Right cardiac atrium (tissue), 5 donors: Measurements from ENCODE around the gene ADM2. TPM values are rescaled to one million over a fixed set of nuclear protein-coding genes. Genes with fewer than 3 reads are reported as not detected.

Source experiments
- ATAC-seq, 2 donors: fragments of 200-7000 bp; cut with Tn5 transposase; one replicate each; pipeline versions ENCODE4 v1.8.0 to v1.9.1; 2020; ENCODE audit warnings: moderate library complexity in 2 of 2, mild to moderate bottlenecking in 1 of 2
- DNase-seq, 3 donors: peaks; one replicate each; pipeline ENCODE4 v3.0.0-alpha.2; 2020
- H3K27ac ChIP-seq: one replicate; pipeline ENCODE4 v1.5.1; 2013; ENCODE audit warnings: mild to moderate bottlenecking, low read length, control low read depth, moderate library complexity
- H3K27me3 ChIP-seq: one replicate; pipeline ENCODE4 v1.6.1; 2013; ENCODE audit not compliant: control insufficient read depth, insufficient read depth
- H3K4me1 ChIP-seq: one replicate; pipeline ENCODE4 v1.6.1; 2013; ENCODE audit warnings: low read length; ENCODE audit not compliant: control insufficient read depth, insufficient read depth
- H3K4me3 ChIP-seq: one replicate; pipeline ENCODE4 v1.5.1; 2013; ENCODE audit warnings: low read length, control low read depth
- H3K9me3 ChIP-seq: one replicate; pipeline ENCODE4 v1.6.1; 2013; ENCODE audit warnings: low read length; ENCODE audit not compliant: control insufficient read depth
- WGBS: extraction: QIAGEN DNeasy Blood & Tissue Kit; methylation state at CpG from one replicate; pipeline ENCODE4 v1.1.7; 2013; 5-methylcytosine and 5-hydroxymethylcytosine counted together
- intact Hi-C, 4 donors: fragments of 100-400 bp; cut with DNase I; formaldehyde crosslinking; loops; one replicate each; pipeline versions ENCODE4 v1.11.0 to v1.14.0; 2022 to 2023
- polyA plus RNA-seq: library from polyadenylated mRNA; stranded (reverse); fragments of 200-250 nt; gene quantifications from one replicate; pipeline ENCODE4 v1.2.3, GENCODE V29; 2013
- total RNA-seq, 4 donors: library from RNA; stranded (reverse); fragmentation: NEBNext Ultra II Directional; extraction: Animal tissue kit (Norgen Biotek cat#: 25700); gene quantifications; one replicate each; pipeline ENCODE4 v1.2.1, GENCODE V29; 2021
- donor health status: healthy with polysubstance abuse.
- donor health status: DM: no; HTN: yes; CAD: no.
- donor health status: DM: no; HTN: no; CAD: no.
- donor health status: DM: no; HTN: yes; CAD: no; lungs with severe emphysema.
- donor health status: DM: yes; HTN: yes; CAD: no.

Gene ADM2
- total and polyA plus RNA-seq, 5 donors, result 0.05 to 0.32 (median 0.11) TPM; not detected in 2

GRCh38 chr22:50439314-50439870, 42.0 kb upstream of the ADM2 start:
- Histone ChIP-seq H3K4me3 (no peak overlapping the region), H3K27ac (no peak overlapping the region), H3K27me3 (no peaks in the 10 kb centered on the region), H3K4me1 (no peaks in the 10 kb centered on the region), H3K9me3 (no peaks in the 10 kb centered on the region)
- peak in 2 of 3 donors; percentile 44 to 47 for DNase-seq
- intact Hi-C loops, result no loop called here
- 85% methylated on average over 17 of the region's 17 CpGs for WGBS
- no peak for ATAC-seq

GRCh38 chr22:50439871-50440331, 41.4 kb upstream of the ADM2 start:
- WGBS, result 77% methylated on average over 10 of the region's 10 CpGs
- ATAC-seq (no peak), DNase-seq (peak in 2 of 3 donors; percentile 31 to 52)
- H3K9me3 ChIP-seq, result no peaks in the 10 kb centered on the region
- no peak overlapping the region for H3K4me3 ChIP-seq
- H3K27me3 ChIP-seq, result no peaks in the 10 kb centered on the region
- H3K4me1 ChIP-seq, result no peaks in the 10 kb centered on the region
- no peak overlapping the region for H3K27ac ChIP-seq
- intact Hi-C loops, result no loop called here

GRCh38 chr22:50440544-50441249, 40.6 kb upstream of the ADM2 start:
- no peak for ATAC-seq
- 91% methylated on average over 26 of the region's 26 CpGs for WGBS
- Histone ChIP-seq H3K9me3 (no peaks in the 10 kb centered on the region), H3K27ac (no peak overlapping the region), H3K27me3 (no peaks in the 10 kb centered on the region), H3K4me1 (no peaks in the 10 kb centered on the region), H3K4me3 (no peak overlapping the region)
- peak in 2 of 3 donors; percentile 55 to 58 for DNase-seq
- intact Hi-C loops, result no loop called here

- ATAC-seq, result no peak
Measured at GRCh38 chr22:50441428-50441993, 39.8 kb upstream of the ADM2 start.

GRCh38 chr22:50443197-50443596, 38.1 kb upstream of the ADM2 start:
- Histone ChIP-seq H3K9me3 (no peaks in the 10 kb centered on the region), H3K27ac (no peak overlapping the region), H3K4me1 (no peaks in the 10 kb centered on the region), H3K27me3 (no peaks in the 10 kb centered on the region), H3K4me3 (no peak overlapping the region)
- WGBS, result 77% methylated on average over 15 of the region's 15 CpGs
- ATAC-seq (no peak), DNase-seq (peak in 2 of 3 donors; percentile 38 to 65)
- intact Hi-C loops, result no loop called here

More at GRCh38 chr22:50441428-50441993, 39.8 kb upstream of the ADM2 start:
- H3K4me1 ChIP-seq, result no peaks in the 10 kb centered on the region
- no peak overlapping the region for H3K4me3 ChIP-seq
- intact Hi-C loops, result no loop called here
- no peaks in the 10 kb centered on the region for H3K9me3 ChIP-seq
- no peaks in the 10 kb centered on the region for H3K27me3 ChIP-seq
- 94% methylated on average over 17 of the region's 17 CpGs for WGBS
- DNase-seq, result peak in 2 of 3 donors; percentile 34 to 59
- H3K27ac ChIP-seq, result no peak overlapping the region

GRCh38 chr22:50443801-50444625, 37.3 kb upstream of the ADM2 start:
- Histone ChIP-seq H3K9me3 (no peaks in the 10 kb centered on the region), H3K27ac (no peak overlapping the region)

GRCh38 chr22:50444663-50445062, 36.7 kb upstream of the ADM2 start:
- Histone ChIP-seq H3K27me3 (no peaks in the 10 kb centered on the region), H3K27ac (no peak overlapping the region), H3K4me3 (no peak overlapping the region), H3K4me1 (no peaks in the 10 kb centered on the region), H3K9me3 (no peaks in the 10 kb centered on the region)
- DNase-seq (peak; percentile 44 to 52 (median 47)), ATAC-seq (peak in 1 of 2 donors; percentile 4)
- intact Hi-C loops, result no loop called here
- 76% methylated on average over 5 of the region's 5 CpGs for WGBS

More at GRCh38 chr22:50443801-50444625, 37.3 kb upstream of the ADM2 start:
- intact Hi-C loops, result no loop called here
- ATAC-seq, result peak; percentile 1 to 9
- Histone ChIP-seq H3K27me3 (no peaks in the 10 kb centered on the region), H3K4me3 (no peak overlapping the region), H3K4me1 (no peaks in the 10 kb centered on the region)
- peak; percentile 17 to 55 (median 51) for DNase-seq
- WGBS, result 75% methylated on average over 28 of the region's 28 CpGs

GRCh38 chr22:50445071-50445879, 36.1 kb upstream of the ADM2 start:
- Histone ChIP-seq H3K9me3 (no peaks in the 10 kb centered on the region), H3K27ac (no peak overlapping the region)
- ATAC-seq, result peak in 1 of 2 donors; percentile 2

GRCh38 chr22:50445880-50446707, 35.2 kb upstream of the ADM2 start:
- Histone ChIP-seq H3K27ac (no peak overlapping the region), H3K4me1 (no peaks in the 10 kb centered on the region), H3K27me3 (no peaks in the 10 kb centered on the region), H3K9me3 (no peaks in the 10 kb centered on the region), H3K4me3 (no peak overlapping the region)
- intact Hi-C loops, result no loop called here
- WGBS, result 75% methylated on average over 17 of the region's 17 CpGs
- ATAC-seq (no peak), DNase-seq (peak in 2 of 3 donors; percentile 51 to 60)

More at GRCh38 chr22:50445071-50445879, 36.1 kb upstream of the ADM2 start:
- Histone ChIP-seq H3K4me1 (no peaks in the 10 kb centered on the region), H3K27me3 (no peaks in the 10 kb centered on the region), H3K4me3 (no peak overlapping the region)
- intact Hi-C loops, result no loop called here
- peak; percentile 22 to 56 (median 56) for DNase-seq
- WGBS, result 74% methylated on average over 30 of the region's 30 CpGs
